ENCODE measurements around the gene PLG.

GRCh38 chr6:160714731-160715316, 12.8 kb downstream of the PLG start:
- TF ChIP-seq CTCF (conservative IDR thresholded peaks at IDR 0.05) (no peak), EZH2 (IDR thresholded peaks at IDR 0.05; ENCODE audit: low read depth) (no peak)

Measured in PC-9 (cell line).